ENCODE results near the gene PHC3.

DNA sequence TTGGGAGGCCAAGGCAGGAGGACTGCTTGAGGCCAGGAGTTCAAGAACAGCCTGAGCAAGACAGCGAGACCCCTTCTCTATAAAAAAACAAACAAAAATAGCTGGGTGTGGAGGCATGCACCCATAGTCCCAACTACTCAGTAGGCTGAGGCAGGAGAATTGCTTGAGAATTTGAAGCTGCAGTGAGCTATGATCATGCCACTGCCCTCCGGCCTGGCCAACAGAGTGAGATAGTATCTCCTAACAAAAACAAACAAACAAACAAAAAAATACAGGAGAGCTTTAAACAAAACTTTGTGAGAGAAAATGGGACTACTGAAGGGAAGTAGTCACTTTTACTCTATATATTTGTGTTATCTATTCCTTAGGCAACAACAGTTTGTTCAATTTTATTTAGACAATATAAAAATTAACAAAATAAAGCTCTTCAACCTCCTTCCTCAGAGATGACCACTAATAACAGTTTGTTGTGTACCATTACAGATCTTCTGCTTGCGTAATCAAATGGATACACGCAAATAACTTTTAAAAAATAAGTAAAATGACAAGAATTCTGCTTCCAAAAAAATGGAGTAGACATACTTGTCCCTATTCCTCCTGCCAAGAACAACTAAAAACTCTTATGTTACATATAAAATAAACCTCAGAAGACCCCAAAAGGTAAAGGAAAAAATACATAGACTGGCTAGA lies 17.4 kb downstream of the PHC3 start:
- no peak for TF ChIP-seq CTCF (optimal IDR thresholded peaks at IDR 0.05 in 1 of 3, IDR thresholded peaks at IDR 0.05 in 1 of 3, conservative IDR thresholded peaks at IDR 0.05 in 1 of 3; ENCODE audit: extremely low read depth in 1 of 3, insufficient read depth in 2 of 3, low read length in 3 of 3)
- TF ChIP-seq EZH2 (IDR thresholded peaks at IDR 0.05; ENCODE audit: low read length): no peak

Measured in keratinocyte (primary cell).